ENCODE data around the gene CSGALNACT2.

CSGALNACT2 gene

GRCh38 chr10:43227911-43228782 is 89.9 kb downstream of the CSGALNACT2 start:
- no peak for DNase-seq (ENCODE audit: low read depth)
- no peak for TF ChIP-seq CTCF (IDR thresholded peaks at IDR 0.05; ENCODE audit: insufficient read depth, low read depth, low read length, missing control alignments)
- H3K4me3 ChIP-seq (ENCODE audit: low read depth, low read length) = no peak overlapping the region

- TF ChIP-seq CTCF (IDR thresholded peaks at IDR 0.05; ENCODE audit: insufficient read depth, low read depth, low read length, missing control alignments) = no peak
- no peak overlapping the region for H3K4me3 ChIP-seq (ENCODE audit: low read depth, low read length)
- no peak for DNase-seq (ENCODE audit: low read depth)
Observed at GRCh38 chr10:43228783-43229207, 90.5 kb downstream of the CSGALNACT2 start.

GRCh38 chr10:43229208-43230061 is 91.2 kb downstream of the CSGALNACT2 start:
- no peak for TF ChIP-seq CTCF (IDR thresholded peaks at IDR 0.05; ENCODE audit: insufficient read depth, low read depth, low read length, missing control alignments)
- H3K4me3 ChIP-seq (ENCODE audit: low read depth, low read length) = no peak overlapping the region
- no peak for DNase-seq (ENCODE audit: low read depth)

GRCh38 chr10:43230101-43230908 is 92.1 kb downstream of the CSGALNACT2 start:
- no peak overlapping the region for H3K4me3 ChIP-seq (ENCODE audit: low read depth, low read length)
- no peak for DNase-seq (ENCODE audit: low read depth)
- no peak for TF ChIP-seq CTCF (IDR thresholded peaks at IDR 0.05; ENCODE audit: insufficient read depth, low read depth, low read length, missing control alignments)

GRCh38 chr10:43230909-43231522 is 92.8 kb downstream of the CSGALNACT2 start:
- no peak for TF ChIP-seq CTCF (IDR thresholded peaks at IDR 0.05; ENCODE audit: insufficient read depth, low read depth, low read length, missing control alignments)
- no peak overlapping the region for H3K4me3 ChIP-seq (ENCODE audit: low read depth, low read length)
- no peak for DNase-seq (ENCODE audit: low read depth)

GRCh38 chr10:43231523-43232078 is 93.4 kb downstream of the CSGALNACT2 start:
- DNase-seq (ENCODE audit: low read depth) = no peak
- no peak overlapping the region for H3K4me3 ChIP-seq (ENCODE audit: low read depth, low read length)
- no peak for TF ChIP-seq CTCF (IDR thresholded peaks at IDR 0.05; ENCODE audit: insufficient read depth, low read depth, low read length, missing control alignments)

All from GM12865 (cell line).